Measurements from ENCODE around the gene SNAI1.

DNA sequence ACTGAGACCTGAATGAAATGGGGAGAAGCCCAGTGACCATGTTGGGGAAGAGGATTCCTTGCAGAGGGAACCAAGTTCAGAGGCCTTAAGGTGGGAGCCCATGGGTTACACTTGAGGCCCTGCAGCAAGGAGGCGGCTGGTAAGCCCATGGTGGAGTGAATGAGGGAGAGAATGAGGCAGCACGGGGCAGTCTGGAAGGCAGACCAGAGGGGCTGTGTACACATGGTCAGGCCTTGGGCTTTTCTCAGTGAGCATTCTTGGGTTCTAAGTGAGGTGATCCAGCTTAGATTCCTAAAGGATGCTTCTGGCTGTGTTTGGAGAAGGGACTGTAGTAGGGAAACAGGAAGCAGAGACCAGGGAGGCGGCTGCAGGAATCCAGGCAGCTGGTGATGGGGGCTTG, 27.6 kb upstream of the SNAI1 start:
- no peak for TF ChIP-seq ZNF274 (IDR thresholded peaks at IDR 0.05; ENCODE audit: low read depth, low read length)
- TF ChIP-seq SUZ12 (IDR thresholded peaks at IDR 0.05; ENCODE audit: extremely low read depth, insufficient read depth, insufficient read length), result no peak
